Endothelial cell of umbilical vein (primary cell): ENCODE measurements around the gene CAPN12. TPM values are rescaled to one million over a fixed set of nuclear protein-coding genes. Genes with fewer than 3 reads are reported as not detected.

Experiments
- BruUV-seq: library from RNA; stranded (reverse); fragments of 400-500 nt; replicated peaks from 2 replicates; lab custom pipeline; 2021; lab: Mats Ljungman, UMichigan
- CTCF ChIA-PET: fragments of 300-600, 350-600 bp; sonication (Branson Sonifier 250); formaldehyde crosslinking; loops from one replicate; lab custom pipeline; 2021; ENCODE audit warnings: antibody characterized with exemption, inconsistent platforms; lab: Charles Lee
- POLR2A ChIA-PET: fragments of 300-600, 350-600 bp; sonication (Branson Sonifier 250); formaldehyde crosslinking; loops from one replicate; lab custom pipeline; 2021; ENCODE audit warnings: antibody characterized with exemption, inconsistent platforms; lab: Charles Lee
- DNase-seq: peaks from one replicate; pipeline ENCODE4 v3.0.0-alpha.2; 2011; ENCODE audit warnings: low read depth, low spot score
- FAIRE-seq: peaks from 2 replicates; lab custom pipeline; 2011; peaks lifted over from hg19 to GRCh38; lab: Jason Lieb, UNC
- H2AFZ ChIP-seq: 2 replicates; pipeline ENCODE4 v1.6.0; 2012; ENCODE audit warnings: low read depth, low read length, control low read depth, inconsistent platforms
- H3K27ac ChIP-seq: 2 replicates; pipeline ENCODE4 v1.5.1; 2011; ENCODE audit warnings: low read depth, mild to moderate bottlenecking, control low read depth, low read length, moderate library complexity; ENCODE audit not compliant: insufficient read depth
- H3K27me3 ChIP-seq, 2 experiments: 2 replicates each; pipeline versions ENCODE4 v1.6.0 to v1.6.1; 2011; ENCODE audit warnings: low read length in 2 of 2, mixed read lengths in 1 of 2; ENCODE audit not compliant: control insufficient read depth in 2 of 2, insufficient read depth in 2 of 2
- H3K36me3 ChIP-seq, 2 experiments: 2 replicates in 1 of 2; 3 replicates in 1 of 2; pipeline ENCODE4 v1.5.1; 2011; ENCODE audit warnings: low read length in 2 of 2, mild to moderate bottlenecking in 1 of 2, moderate library complexity in 1 of 2; ENCODE audit not compliant: control insufficient read depth in 2 of 2, insufficient read depth in 2 of 2; ENCODE audit errors: extremely low read depth in 1 of 2
- H3K4me1 ChIP-seq: 3 replicates; pipeline ENCODE4 v1.5.1; 2011; ENCODE audit warnings: mild to moderate bottlenecking, low read length; ENCODE audit not compliant: control insufficient read depth, insufficient read depth; ENCODE audit errors: extremely low read depth
- H3K4me2 ChIP-seq: 2 replicates; pipeline ENCODE4 v1.6.1; 2011; ENCODE audit warnings: low read length, control low read depth, mixed read lengths; ENCODE audit not compliant: insufficient read depth
- H3K4me3 ChIP-seq, 3 experiments: fragments of 200-600 bp in 1 of 3; sonication (generic), shearing (Covaris generic) in 1 of 3; replicated peaks in 1 of 3; 2 replicates each; pipeline ENCODE4 v1.5.1; 2011 to 2016; ENCODE audit warnings: control low read depth in 3 of 3, low read length in 3 of 3, mild to moderate bottlenecking in 2 of 3, inconsistent platforms in 1 of 3, low read depth in 1 of 3, moderate library complexity in 1 of 3; ENCODE audit not compliant: insufficient read depth in 1 of 3
- H3K79me2 ChIP-seq: 2 replicates; pipeline ENCODE4 v1.6.0; 2012; ENCODE audit warnings: low read length, inconsistent platforms; ENCODE audit not compliant: control insufficient read depth, insufficient read depth
- H3K9ac ChIP-seq: replicated peaks from 2 replicates; pipeline ENCODE3; 2011; ENCODE audit warnings: low read length, control low read depth; ENCODE audit not compliant: insufficient read depth; ENCODE audit errors: extremely low read depth
- H3K9me1 ChIP-seq: replicated peaks from 3 replicates; pipeline ENCODE4 v1.6.0; 2011; ENCODE audit warnings: mild to moderate bottlenecking, low read length; ENCODE audit not compliant: control insufficient read depth, insufficient read depth; ENCODE audit errors: extremely low read depth
- H3K9me3 ChIP-seq: replicated peaks from 2 replicates; pipeline ENCODE4 v1.5.1; 2012; ENCODE audit warnings: low read length, inconsistent platforms; ENCODE audit not compliant: control insufficient read depth, insufficient read depth
- H4K20me1 ChIP-seq: replicated peaks from 2 replicates; pipeline ENCODE3; 2011; ENCODE audit warnings: mild to moderate bottlenecking, low read length; ENCODE audit not compliant: control insufficient read depth, insufficient read depth; ENCODE audit errors: extremely low read depth
- EZH2 ChIP-seq: IDR thresholded peaks from 2 replicates; pipeline ENCODE4 v1.6.1; 2012; ENCODE audit warnings: borderline replicate concordance, low read depth, mild to moderate bottlenecking, moderate library complexity, low read length, inconsistent platforms; ENCODE audit not compliant: severe bottlenecking
- FOS ChIP-seq: IDR thresholded peaks from 2 replicates; pipeline ENCODE4 v1.6.1; 2011; ENCODE audit warnings: mild to moderate bottlenecking, low read length, moderate library complexity, borderline replicate concordance; ENCODE audit not compliant: insufficient read depth
- GATA2 ChIP-seq: IDR thresholded peaks from 2 replicates; pipeline ENCODE4 v1.7.0; 2011; ENCODE audit warnings: low read depth, mild to moderate bottlenecking, moderate library complexity, mixed read lengths, low read length; ENCODE audit not compliant: insufficient read length, insufficient read depth
- JUN ChIP-seq: IDR thresholded peaks from 2 replicates; pipeline ENCODE4 v1.6.1; 2011; ENCODE audit warnings: borderline replicate concordance, low read depth; ENCODE audit not compliant: insufficient read length, insufficient read depth
- MYC ChIP-seq: IDR thresholded peaks from one replicate; pipeline ENCODE4 v1.6.1; 2011; ENCODE audit warnings: mild to moderate bottlenecking, low read depth, low read length
- POLR2A ChIP-seq: IDR thresholded peaks from 2 replicates; pipeline ENCODE4 v1.6.1; 2012; ENCODE audit warnings: low read depth, mild to moderate bottlenecking, control low read depth, low read length
- POLR2AphosphoS5 ChIP-seq: IDR thresholded peaks from 2 replicates; pipeline ENCODE4 v1.6.1; 2012; ENCODE audit warnings: low read depth, mild to moderate bottlenecking, control low read depth, low read length, moderate library complexity; ENCODE audit not compliant: insufficient read depth
- dilution Hi-C: fragments of 300-500 bp; cut with MboI; formaldehyde crosslinking; loops from one replicate; pipeline ENCODE4 v1.15.0; 2019; ENCODE audit warnings: low sequenced_read_pairs; ENCODE audit not compliant: extremely low pct_ligation_motif_present
- intact Hi-C: fragments of 100-400 bp; cut with micrococcal nuclease; formaldehyde crosslinking; loops from one replicate; pipeline ENCODE4 v1.10.0; 2022
- polyA plus RNA-seq, 4 experiments: library from polyadenylated mRNA; depleted of rRNA in 3 of 4; stranded (reverse) in 3 of 4; unstranded in 1 of 4; fragments of >200 nt; gene quantifications; 2 replicates each; pipeline versions ENCODE4 v1.2.1 to v1.2.3, GENCODE V29; 2011 to 2012; ENCODE audit warnings: missing spikeins in 1 of 4
- total RNA-seq: library from RNA; stranded (reverse); gene quantifications from 2 replicates; pipeline ENCODE4 v1.2.3, GENCODE V29; 2021
- TF ChIP-seq, protein P1 (sequence below): IDR thresholded peaks from 2 replicates; pipeline ENCODE4 v1.6.1; 2011; ENCODE audit not compliant: insufficient read depth, insufficient read length
- TF ChIP-seq, protein P2 (sequence below), 2 donors: IDR thresholded peaks; 1 replicate in 1 of 2; 2 replicates in 1 of 2; pipeline ENCODE4 v1.5.1; 2011; ENCODE audit warnings: low read length in 2 of 2, mild to moderate bottlenecking in 2 of 2, moderate library complexity in 2 of 2, control low read depth in 1 of 2, inconsistent platforms in 1 of 2, low read depth in 1 of 2; ENCODE audit not compliant: insufficient read depth in 1 of 2; ENCODE audit errors: extremely low read depth in 1 of 2

Gene CAPN12
- total and polyA plus RNA-seq, 2 donors (not counting 3 experiments of a cell fraction or from before 2014, with no cell fraction given), result 0.35 TPM; not detected in 1

DNA sequence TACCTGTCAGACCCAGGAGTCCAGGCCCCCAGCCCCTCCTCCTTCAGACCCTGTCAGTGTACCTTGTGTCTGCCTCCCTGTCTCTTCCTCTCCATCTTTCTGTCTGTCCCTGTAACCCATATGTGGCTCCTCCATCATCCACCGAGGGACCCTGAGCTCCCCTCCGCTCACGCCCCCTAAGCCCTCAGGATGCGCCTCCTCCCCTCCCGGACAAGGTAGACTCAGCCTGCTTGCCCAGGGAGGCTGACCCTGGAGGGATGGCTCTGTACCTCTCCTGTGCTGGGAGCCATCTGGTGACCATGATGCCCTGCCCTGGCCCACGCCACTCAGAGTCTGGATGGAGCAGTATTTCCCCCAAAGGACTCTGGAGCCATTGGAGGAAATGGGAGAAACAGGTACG is 1.0 kb upstream of the CAPN12 start:
- intact Hi-C loops, result no loop called here
- no TSS peak for BruUV-seq
- Histone ChIP-seq H3K36me3 (no peaks in the 10 kb centered on the region), H3K9me3 (no peaks in the 10 kb centered on the region), H3K9ac (no peak overlapping the region), H2AFZ (no peak overlapping the region), H3K4me1 (no peaks in the 10 kb centered on the region), H3K27me3 (no peaks in the 10 kb centered on the region), H3K4me3 (no peak overlapping the region), H3K27ac (no peak overlapping the region), H3K9me1 (no peaks in the 10 kb centered on the region), H4K20me1 (no peaks in the 10 kb centered on the region), H3K79me2 (no peaks in the 10 kb centered on the region), H3K4me2 (no peak overlapping the region)
- POLR2A ChIA-PET, result no interaction called here
- CTCF ChIA-PET, result interaction anchor here (1.6 kb wide), 1 partner anchor 111 kb away, joined by 4 read pairs; no protein-coding TSS in a partner anchor
- no peak for FAIRE-seq
- DNase-seq, result no peak
- dilution Hi-C loops, result no loop called here
- TF ChIP-seq POLR2A (no peak), EZH2 (no peak), GATA2 (no peak), POLR2AphosphoS5 (no peak), JUN (no peak), FOS (no peak), MYC (no peak)
- TF ChIP-seq, protein P1, sequence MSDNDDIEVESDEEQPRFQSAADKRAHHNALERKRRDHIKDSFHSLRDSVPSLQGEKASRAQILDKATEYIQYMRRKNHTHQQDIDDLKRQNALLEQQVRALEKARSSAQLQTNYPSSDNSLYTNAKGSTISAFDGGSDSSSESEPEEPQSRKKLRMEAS, result no peak
- TF ChIP-seq, protein P2, sequence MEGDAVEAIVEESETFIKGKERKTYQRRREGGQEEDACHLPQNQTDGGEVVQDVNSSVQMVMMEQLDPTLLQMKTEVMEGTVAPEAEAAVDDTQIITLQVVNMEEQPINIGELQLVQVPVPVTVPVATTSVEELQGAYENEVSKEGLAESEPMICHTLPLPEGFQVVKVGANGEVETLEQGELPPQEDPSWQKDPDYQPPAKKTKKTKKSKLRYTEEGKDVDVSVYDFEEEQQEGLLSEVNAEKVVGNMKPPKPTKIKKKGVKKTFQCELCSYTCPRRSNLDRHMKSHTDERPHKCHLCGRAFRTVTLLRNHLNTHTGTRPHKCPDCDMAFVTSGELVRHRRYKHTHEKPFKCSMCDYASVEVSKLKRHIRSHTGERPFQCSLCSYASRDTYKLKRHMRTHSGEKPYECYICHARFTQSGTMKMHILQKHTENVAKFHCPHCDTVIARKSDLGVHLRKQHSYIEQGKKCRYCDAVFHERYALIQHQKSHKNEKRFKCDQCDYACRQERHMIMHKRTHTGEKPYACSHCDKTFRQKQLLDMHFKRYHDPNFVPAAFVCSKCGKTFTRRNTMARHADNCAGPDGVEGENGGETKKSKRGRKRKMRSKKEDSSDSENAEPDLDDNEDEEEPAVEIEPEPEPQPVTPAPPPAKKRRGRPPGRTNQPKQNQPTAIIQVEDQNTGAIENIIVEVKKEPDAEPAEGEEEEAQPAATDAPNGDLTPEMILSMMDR (IDR thresholded peaks at IDR 0.05; ENCODE audit: extremely low read depth in 1 of 2, insufficient read depth in 1 of 2, low read depth in 1 of 2, low read length in 2 of 2), result no peak
